NK-92 treated with Interleukin-12 subunit alpha and Interleukin-12 subunit beta, amount 100 ng/mL, for 24 hours (cell line): ENCODE results near the gene ITPK1.

Experiments used
- DNase-seq: peaks from one replicate; lab custom pipeline; 2025; lab: John Stamatoyannopoulos, UW

The ITPK1 gene

DNA sequence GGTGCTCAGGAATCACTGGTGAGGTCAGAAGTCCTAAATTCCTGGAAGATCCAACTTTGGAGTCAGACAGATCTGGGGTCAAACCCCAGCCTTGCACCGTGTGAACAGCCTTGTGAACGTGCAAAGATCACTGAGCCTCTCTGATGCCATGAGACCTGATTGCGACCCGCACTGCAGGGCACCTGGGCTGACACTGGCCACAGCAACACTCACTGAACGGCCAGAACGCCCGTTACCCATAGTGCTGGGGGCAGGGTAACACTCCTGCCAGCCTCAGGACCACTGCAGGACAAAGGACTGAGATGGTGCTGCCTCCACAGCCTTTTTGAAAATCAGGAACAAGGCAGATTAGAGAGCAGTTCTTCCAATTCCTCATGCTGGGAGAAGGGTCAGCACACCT is 164.5 kb downstream of the ITPK1 start:
- DNase-seq = no peak

DNA sequence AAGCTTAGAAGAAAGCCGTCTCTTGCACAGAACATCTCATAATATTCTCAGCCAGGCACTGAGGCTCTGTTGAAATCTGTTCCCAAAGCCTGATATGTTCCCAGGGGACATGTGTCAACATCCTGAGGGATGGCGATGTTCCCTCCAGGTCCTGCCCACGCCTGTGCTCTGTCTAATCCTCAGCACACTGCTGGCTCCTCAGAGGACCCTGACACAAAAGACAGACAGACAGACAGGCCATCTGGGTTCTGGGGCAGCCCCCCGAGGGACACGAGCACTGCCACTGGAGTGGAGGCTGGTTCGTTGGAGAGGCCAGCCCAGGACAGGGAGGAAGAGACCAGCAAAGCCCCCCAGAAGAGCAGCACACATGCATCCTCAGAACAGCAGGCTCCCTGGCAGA is 165.0 kb downstream of the ITPK1 start:
- no peak for DNase-seq

DNA sequence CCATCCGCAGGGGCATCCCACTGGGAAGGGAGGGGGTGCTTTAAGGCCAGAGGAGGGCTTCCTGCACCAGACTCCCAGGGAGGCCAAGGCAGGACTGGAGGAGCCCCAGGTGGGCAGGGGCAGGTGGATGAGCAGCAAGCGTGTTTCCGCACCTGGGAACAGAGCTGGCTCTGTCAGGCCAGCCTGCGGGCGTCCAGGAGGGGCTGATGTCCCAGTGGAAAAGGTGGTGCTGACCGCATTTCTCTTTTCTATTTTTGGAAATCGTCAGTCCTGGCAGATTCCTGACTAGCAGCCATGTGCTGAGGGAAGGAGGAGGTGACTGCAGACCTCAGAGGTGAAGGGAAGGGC is 165.6 kb downstream of the ITPK1 start:
- no peak for DNase-seq

- no peak for DNase-seq
Measured at GRCh38 chr14:92949496-92950192, 166.1 kb downstream of the ITPK1 start.

- DNase-seq = no peak
Measured at GRCh38 chr14:92948647-92949046, 167.1 kb downstream of the ITPK1 start.

- no peak for DNase-seq
Measured at GRCh38 chr14:92946847-92947545, 168.7 kb downstream of the ITPK1 start.

DNA sequence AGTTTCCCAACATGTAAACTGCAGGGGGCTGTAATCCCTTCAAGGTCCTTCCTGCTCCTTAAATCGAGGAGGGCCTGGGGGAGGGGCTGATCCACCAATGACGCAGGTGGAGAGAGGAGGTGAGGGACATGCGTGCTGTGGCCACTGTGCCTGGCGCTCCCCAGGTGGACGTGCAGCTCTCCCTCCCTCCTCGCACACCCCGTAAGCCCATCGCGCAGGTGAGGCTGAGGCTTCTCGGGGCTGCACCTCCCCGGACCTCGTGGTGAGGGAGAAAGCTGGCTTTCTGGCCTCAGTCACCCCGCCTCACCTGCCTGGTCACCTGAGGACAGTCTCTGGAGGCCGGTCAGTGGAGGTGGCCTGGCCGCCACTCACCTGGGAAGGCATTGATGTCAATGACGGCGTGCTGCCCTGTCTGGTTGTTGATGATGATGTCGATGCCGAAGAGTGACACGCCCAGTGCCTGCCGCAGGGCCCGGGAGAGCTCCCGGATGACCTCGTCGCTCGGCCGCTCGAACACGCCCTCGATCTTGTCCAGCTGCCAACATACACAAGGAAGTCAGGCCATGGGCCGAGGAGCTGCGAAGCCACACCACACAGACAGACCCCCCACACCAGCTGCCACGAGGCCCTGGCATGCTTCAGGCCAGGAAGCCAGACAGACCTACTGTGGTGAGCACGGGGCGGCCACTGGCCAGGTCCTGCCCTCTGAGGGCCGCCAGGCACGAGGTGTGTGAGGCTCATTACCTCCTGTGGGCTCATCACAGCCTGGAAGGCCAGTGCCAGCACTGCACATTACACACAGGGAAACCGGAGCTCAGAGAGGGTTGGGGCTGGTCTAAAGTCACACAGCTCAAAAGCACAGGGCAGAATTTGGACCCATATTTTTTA is 169.5 kb downstream of the ITPK1 start:
- DNase-seq = no peak

DNA sequence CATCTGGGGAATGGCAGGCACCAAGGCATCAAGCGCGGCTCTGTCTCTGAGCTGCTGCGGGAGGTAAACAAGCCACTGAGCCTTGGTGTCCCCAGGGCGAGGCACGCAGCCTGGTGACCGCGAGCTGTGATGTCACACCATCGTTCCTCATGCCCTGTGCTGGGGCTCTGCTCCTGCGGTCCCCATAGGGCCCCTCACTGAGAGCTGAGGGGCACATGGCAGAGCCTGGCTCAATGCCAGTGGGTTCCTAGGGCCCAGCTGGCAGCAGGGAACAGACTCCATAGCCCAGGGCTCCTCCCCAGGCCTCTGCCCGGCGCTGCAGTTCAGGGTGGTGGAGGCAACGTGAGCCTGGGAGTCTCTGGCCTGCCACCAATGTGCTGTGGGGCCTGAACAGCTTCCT is 170.2 kb downstream of the ITPK1 start:
- no peak for DNase-seq

DNA sequence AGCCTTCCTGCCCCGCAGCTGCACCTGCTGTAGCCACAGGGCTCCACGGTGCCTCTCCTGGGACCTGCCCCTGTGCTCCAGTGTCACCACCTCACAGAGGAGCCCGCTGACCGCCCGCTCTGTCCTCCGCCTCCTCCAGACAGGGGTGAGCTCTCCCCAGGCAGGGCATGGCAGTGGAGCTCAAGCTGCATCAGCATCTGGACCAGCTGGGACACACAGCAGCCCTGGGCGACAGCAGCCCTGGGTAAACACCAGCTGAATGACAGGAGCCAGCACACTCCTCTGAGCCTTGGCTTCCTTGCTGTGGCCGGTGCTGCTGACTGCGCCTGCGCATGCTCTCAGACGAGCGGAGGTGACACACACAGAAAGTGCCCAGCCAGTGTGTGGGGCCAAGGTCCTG is 170.7 kb downstream of the ITPK1 start:
- DNase-seq = no peak

- no peak for DNase-seq
Measured at GRCh38 chr14:92943855-92944570, 171.7 kb downstream of the ITPK1 start.

GRCh38 chr14:92942976-92943710 is 172.6 kb downstream of the ITPK1 start:
- DNase-seq = no peak

- no peak for DNase-seq
Measured at GRCh38 chr14:92942576-92942975, 173.1 kb downstream of the ITPK1 start.

DNA sequence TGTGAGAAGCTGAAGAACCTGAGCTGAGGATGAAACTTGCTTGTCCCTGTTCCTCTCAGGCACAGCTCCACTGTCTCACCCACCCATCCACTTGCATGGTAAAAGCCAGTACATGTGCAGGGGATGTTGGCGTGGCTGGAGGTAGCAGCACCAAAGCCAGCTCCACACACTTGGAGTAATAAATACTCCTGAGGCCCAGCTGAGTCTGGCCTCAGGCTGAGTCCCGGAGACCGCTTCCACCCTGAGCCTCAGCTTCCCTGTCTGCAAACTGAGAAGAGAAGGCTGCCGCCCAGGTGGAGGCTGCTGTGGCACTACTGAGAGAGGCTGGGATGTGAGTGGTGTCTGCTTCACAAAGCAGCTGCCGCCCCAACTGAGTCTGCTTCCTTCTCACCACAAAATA is 173.6 kb downstream of the ITPK1 start:
- DNase-seq = no peak

- no peak for DNase-seq
Measured at GRCh38 chr14:92941531-92941930, 174.2 kb downstream of the ITPK1 start.

- no peak for DNase-seq
Measured at GRCh38 chr14:92940543-92940942, 175.2 kb downstream of the ITPK1 start.

DNA sequence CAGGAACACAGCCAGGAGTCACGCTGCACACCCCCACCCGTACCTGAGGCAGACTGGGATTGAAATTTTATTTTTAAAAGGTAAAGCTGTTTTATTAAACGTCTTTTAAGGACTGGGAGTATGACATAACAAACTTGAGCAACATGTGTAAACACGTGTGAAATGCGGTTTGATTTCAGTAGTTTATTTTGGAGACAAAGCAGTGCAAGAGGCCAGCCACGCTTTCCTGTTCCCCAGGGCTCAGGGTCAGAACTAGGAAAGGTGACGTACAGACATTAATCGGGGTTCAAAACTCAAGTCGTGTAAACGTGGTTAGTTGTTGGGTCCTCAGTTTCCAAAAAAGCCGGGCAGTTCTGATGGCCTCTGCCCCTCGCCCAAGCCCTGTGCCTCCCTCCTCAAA is 176.0 kb downstream of the ITPK1 start:
- no peak for DNase-seq

DNA sequence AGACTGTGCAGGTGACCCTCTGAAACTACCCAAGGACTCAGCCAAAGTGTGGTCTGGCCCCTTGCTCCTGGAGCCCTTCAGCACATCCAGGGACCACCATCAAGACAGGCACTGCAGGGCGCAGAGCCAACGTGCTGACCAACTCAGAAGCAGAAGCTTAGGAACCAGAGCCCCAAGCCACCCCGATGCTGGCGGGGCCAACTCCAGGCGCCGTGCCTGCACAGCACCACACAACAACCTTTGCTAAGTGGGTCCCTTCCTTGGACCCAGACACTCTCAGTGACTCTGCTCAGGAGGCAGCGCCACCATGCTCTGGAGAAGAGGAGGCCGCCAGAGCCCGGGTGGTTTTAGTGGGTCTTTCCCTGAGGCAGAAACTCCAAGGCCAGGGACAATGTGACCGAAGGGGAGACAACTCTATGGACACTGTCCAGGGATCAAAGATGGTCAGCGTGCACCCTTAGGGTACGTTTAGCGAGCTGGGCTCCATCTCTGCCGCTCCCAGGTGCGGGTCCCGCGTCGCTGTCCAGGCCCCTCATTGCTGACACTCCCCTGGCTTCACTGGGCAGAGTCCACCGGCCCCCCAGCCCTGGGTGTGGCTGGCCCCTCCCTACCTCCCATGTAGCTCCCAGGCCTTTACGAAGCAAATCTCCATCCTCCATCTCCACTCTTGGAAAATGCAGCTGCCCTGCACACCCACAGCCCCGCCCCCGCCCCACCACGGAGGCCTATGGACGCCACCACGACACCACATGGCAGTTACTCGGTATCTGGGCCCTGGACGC is 176.6 kb downstream of the ITPK1 start:
- DNase-seq = no peak

DNA sequence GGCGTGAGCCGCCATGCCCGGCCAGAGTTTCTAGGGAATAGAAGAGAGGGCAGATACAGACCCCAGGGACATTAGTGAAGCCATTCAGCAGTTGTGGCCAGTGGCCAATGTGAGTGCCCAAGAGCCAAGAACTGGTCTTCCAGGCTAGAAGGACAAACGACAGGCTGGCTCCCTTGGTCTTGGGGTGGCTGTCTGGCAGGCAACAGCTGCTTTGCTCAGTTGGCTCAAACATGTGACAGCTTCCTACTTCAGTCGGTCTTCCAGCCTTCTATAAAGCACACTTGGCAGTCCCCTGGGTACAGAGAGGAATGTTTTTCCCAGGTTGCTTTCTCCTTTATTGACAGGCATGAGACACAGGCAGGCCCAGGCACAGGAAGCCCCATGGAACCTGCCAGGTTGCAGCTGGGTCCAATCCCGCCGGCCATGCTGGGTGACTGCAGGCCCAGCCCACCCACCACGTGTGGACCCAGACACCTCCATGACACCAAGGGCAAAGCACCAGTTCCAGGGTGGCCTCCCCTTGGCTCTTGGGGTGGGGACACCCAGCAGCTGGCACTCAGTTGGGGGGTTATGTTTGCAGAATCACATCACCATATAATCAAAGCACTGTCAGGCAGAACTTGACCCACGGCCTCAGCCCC is 177.4 kb downstream of the ITPK1 start:
- DNase-seq = no peak

- no peak for DNase-seq
Measured at GRCh38 chr14:92937051-92937937, 178.4 kb downstream of the ITPK1 start.
